ENCODE measurements around the gene SHLD1. TPM values are rescaled to one million over a fixed set of nuclear protein-coding genes. Genes with fewer than 3 reads are reported as not detected.

SHLD1 gene
- total RNA-seq, 2 donors from 2014 or later: 7.8 to 11.6 TPM

GRCh38 chr20:5893621-5894020 lies 143.4 kb downstream of the SHLD1 start:
- H3K36me3 Mint-ChIP-seq: no peaks in the 10 kb centered on the region
- no peak overlapping the region for H3K27ac Mint-ChIP-seq
- no peak overlapping the region for H3K4me3 Mint-ChIP-seq
- H3K9me3 Mint-ChIP-seq: no peaks in the 10 kb centered on the region
- H3K4me1 Mint-ChIP-seq (ENCODE audit: low read depth in 2 of 2): no peaks in the 10 kb centered on the region
- peaks cover 30 to 37% of the 10 kb centered on the region in 2 donors for H3K27me3 Mint-ChIP-seq
- no peak for ATAC-seq
- no peak for DNase-seq (ENCODE audit: low spot score)

DNA sequence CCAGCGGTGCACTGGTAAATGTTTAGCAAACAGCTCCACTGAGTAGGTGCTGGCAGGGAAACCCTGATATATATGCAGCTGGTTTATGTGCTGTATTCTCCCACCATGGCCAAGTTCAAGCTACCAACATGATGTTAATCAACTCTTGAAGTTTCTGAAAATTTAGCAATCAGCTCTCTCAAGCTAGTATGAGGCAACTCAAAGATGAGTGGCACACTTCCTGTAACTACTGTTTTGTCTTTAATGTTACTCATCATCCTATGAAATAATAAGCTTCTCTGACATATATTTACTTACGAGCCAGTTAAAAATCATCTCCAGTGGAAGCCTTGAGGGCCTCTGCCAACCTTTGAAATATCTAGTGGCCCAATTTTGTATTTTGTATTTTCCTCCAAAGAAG lies 145.4 kb downstream of the SHLD1 start:
- H3K27me3 Mint-ChIP-seq: peaks cover 31 to 44% of the 10 kb centered on the region in 2 donors
- DNase-seq (ENCODE audit: low spot score) (no peak), ATAC-seq (no peak)
- no peak overlapping the region for H3K4me3 Mint-ChIP-seq
- H3K36me3 Mint-ChIP-seq: no peaks in the 10 kb centered on the region
- no peak overlapping the region for H3K27ac Mint-ChIP-seq
- no peaks in the 10 kb centered on the region for H3K4me1 Mint-ChIP-seq (ENCODE audit: low read depth in 2 of 2)
- no peaks in the 10 kb centered on the region for H3K9me3 Mint-ChIP-seq

- Mint-ChIP-seq H3K4me1 (ENCODE audit: low read depth in 2 of 2) (no peaks in the 10 kb centered on the region), H3K27me3 (peaks cover 38 to 51% of the 10 kb centered on the region in 2 donors), H3K27ac (no peak overlapping the region), H3K4me3 (no peak overlapping the region), H3K36me3 (no peaks in the 10 kb centered on the region), H3K9me3 (no peaks in the 10 kb centered on the region)
- DNase-seq (ENCODE audit: low spot score) (no peak), ATAC-seq (no peak)
Observed at GRCh38 chr20:5899444-5899843, 149.2 kb downstream of the SHLD1 start.

GRCh38 chr20:5900908-5901307 lies 150.7 kb downstream of the SHLD1 start:
- no peak overlapping the region for H3K27ac Mint-ChIP-seq
- DNase-seq (ENCODE audit: low spot score): no peak
- H3K9me3 Mint-ChIP-seq: no peaks in the 10 kb centered on the region
- H3K4me3 Mint-ChIP-seq: no peak overlapping the region
- peaks cover 31 to 43% of the 10 kb centered on the region in 2 donors for H3K27me3 Mint-ChIP-seq
- H3K4me1 Mint-ChIP-seq (ENCODE audit: low read depth in 2 of 2): no peaks in the 10 kb centered on the region
- no peaks in the 10 kb centered on the region for H3K36me3 Mint-ChIP-seq
- no peak for ATAC-seq

- Mint-ChIP-seq H3K4me3 (no peak overlapping the region), H3K27ac (no peak overlapping the region), H3K9me3 (no peaks in the 10 kb centered on the region), H3K36me3 (peaks cover 7% of the 10 kb centered on the region), H3K4me1 (ENCODE audit: low read depth in 2 of 2) (peaks cover 6 to 11% of the 10 kb centered on the region in 2 donors), H3K27me3 (peaks cover 37 to 68% of the 10 kb centered on the region in 2 donors)
- DNase-seq (ENCODE audit: low spot score) (no peak), ATAC-seq (no peak)
Observed at GRCh38 chr20:5908981-5909380, 158.8 kb downstream of the SHLD1 start.

GRCh38 chr20:5910186-5910585 lies 160.0 kb downstream of the SHLD1 start:
- H3K4me1 Mint-ChIP-seq (ENCODE audit: low read depth in 2 of 2): peaks cover 6 to 11% of the 10 kb centered on the region in 2 donors
- DNase-seq (ENCODE audit: low spot score): no peak
- no peak overlapping the region for H3K27ac Mint-ChIP-seq
- peaks cover 7% of the 10 kb centered on the region for H3K36me3 Mint-ChIP-seq
- no peak for ATAC-seq
- peak overlapping the region; percentile 58 for H3K4me3 Mint-ChIP-seq
- peaks cover 42 to 79% of the 10 kb centered on the region in 2 donors for H3K27me3 Mint-ChIP-seq
- H3K9me3 Mint-ChIP-seq: no peaks in the 10 kb centered on the region

- ATAC-seq (no peak), DNase-seq (ENCODE audit: low spot score) (no peak)
- Mint-ChIP-seq H3K9me3 (no peaks in the 10 kb centered on the region), H3K27me3 (peaks cover 43 to 64% of the 10 kb centered on the region in 2 donors), H3K27ac (no peak overlapping the region), H3K36me3 (peaks cover 7% of the 10 kb centered on the region), H3K4me1 (ENCODE audit: low read depth in 2 of 2) (peaks cover 6 to 11% of the 10 kb centered on the region in 2 donors), H3K4me3 (no peak overlapping the region)
Observed at GRCh38 chr20:5913166-5913565, 163.0 kb downstream of the SHLD1 start.

Other genes with a start within 250 kb of the SHLD1 start
- 10 to 100 TPM; 37.7 to 42.7 TPM for gene GPCPD1, start 139.4 kb upstream of the SHLD1 start, total RNA-seq
- not detected for gene CHGB, start 161.1 kb downstream of the SHLD1 start, total RNA-seq
- 10 to 100 TPM; 20.1 to 28.6 TPM for gene TRMT6, start 200.1 kb downstream of the SHLD1 start, total RNA-seq
- 10 to 100 TPM; 23.9 to 34.1 TPM for gene MCM8, start 200.3 kb downstream of the SHLD1 start, total RNA-seq